GM12874 (cell line): ENCODE measurements around the gene TWF2.

Source experiments
- CTCF ChIP-seq: IDR thresholded peaks from 2 replicates; pipeline ENCODE4 v1.5.1; 2011; ENCODE audit warnings: low read depth, mild to moderate bottlenecking, control low read depth, low read length, moderate library complexity; ENCODE audit not compliant: insufficient read depth

The TWF2 gene

GRCh38 chr3:52211268-52211891 is 27.6 kb downstream of the TWF2 start:
- no peak for TF ChIP-seq CTCF

GRCh38 chr3:52210550-52211046 is 28.4 kb downstream of the TWF2 start:
- no peak for TF ChIP-seq CTCF

GRCh38 chr3:52210037-52210436 is 28.9 kb downstream of the TWF2 start:
- no peak for TF ChIP-seq CTCF

GRCh38 chr3:52208556-52208955 is 30.4 kb downstream of the TWF2 start:
- no peak for TF ChIP-seq CTCF

- TF ChIP-seq CTCF = no peak
These were observed 33.1 kb downstream of the TWF2 start for GRCh38 chr3:52205727-52206372.

GRCh38 chr3:52204337-52205073 is 34.5 kb downstream of the TWF2 start:
- TF ChIP-seq CTCF = no peak

- no peak for TF ChIP-seq CTCF
These were observed 35.3 kb downstream of the TWF2 start for GRCh38 chr3:52203701-52204100.
